ENCODE measurements around the gene DNAJB14.

DNA sequence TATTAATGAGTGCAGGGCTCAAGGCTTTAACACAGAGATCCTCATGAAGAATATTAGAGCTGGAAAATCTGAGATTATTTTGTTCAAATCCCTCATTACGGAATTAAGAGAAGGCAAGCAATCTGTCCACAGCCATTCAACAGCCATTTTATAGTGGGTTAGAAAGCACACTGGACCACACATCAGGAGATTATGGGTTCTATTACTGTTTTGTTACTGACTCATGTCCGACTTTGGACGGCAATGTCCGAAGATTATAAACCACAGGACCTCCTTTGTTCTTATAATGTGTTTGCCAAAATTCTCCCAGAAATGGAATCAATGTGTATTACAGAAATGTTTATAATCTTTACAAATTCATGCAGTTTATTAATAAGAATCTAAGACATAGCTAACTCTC is 60.3 kb downstream of the DNAJB14 start:
- no peak for TF ChIP-seq POLR2A (IDR thresholded peaks at IDR 0.05; ENCODE audit: low read depth, low read length)
- TF ChIP-seq, protein P1, sequence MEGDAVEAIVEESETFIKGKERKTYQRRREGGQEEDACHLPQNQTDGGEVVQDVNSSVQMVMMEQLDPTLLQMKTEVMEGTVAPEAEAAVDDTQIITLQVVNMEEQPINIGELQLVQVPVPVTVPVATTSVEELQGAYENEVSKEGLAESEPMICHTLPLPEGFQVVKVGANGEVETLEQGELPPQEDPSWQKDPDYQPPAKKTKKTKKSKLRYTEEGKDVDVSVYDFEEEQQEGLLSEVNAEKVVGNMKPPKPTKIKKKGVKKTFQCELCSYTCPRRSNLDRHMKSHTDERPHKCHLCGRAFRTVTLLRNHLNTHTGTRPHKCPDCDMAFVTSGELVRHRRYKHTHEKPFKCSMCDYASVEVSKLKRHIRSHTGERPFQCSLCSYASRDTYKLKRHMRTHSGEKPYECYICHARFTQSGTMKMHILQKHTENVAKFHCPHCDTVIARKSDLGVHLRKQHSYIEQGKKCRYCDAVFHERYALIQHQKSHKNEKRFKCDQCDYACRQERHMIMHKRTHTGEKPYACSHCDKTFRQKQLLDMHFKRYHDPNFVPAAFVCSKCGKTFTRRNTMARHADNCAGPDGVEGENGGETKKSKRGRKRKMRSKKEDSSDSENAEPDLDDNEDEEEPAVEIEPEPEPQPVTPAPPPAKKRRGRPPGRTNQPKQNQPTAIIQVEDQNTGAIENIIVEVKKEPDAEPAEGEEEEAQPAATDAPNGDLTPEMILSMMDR (conservative IDR thresholded peaks at IDR 0.05; ENCODE audit: low read depth, low read length), result no peak
- no peak for TF ChIP-seq FOS (IDR thresholded peaks at IDR 0.05; ENCODE audit: low read depth, low read length)
- no peak for TF ChIP-seq NFE2L2 (IDR thresholded peaks at IDR 0.05; ENCODE audit: low read depth, low read length)
- TF ChIP-seq, protein P2, sequence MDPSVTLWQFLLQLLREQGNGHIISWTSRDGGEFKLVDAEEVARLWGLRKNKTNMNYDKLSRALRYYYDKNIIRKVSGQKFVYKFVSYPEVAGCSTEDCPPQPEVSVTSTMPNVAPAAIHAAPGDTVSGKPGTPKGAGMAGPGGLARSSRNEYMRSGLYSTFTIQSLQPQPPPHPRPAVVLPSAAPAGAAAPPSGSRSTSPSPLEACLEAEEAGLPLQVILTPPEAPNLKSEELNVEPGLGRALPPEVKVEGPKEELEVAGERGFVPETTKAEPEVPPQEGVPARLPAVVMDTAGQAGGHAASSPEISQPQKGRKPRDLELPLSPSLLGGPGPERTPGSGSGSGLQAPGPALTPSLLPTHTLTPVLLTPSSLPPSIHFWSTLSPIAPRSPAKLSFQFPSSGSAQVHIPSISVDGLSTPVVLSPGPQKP (IDR thresholded peaks at IDR 0.05; ENCODE audit: borderline replicate concordance, low read depth, low read length), result no peak
- TF ChIP-seq RAD21 (IDR thresholded peaks at IDR 0.05; ENCODE audit: low read length), result no peak
- TF ChIP-seq CEBPB (IDR thresholded peaks at IDR 0.05; ENCODE audit: low read depth, low read length), result no peak
- TF ChIP-seq RFX5 (IDR thresholded peaks at IDR 0.05; ENCODE audit: low read depth, low read length), result no peak
- TF ChIP-seq, protein P3, sequence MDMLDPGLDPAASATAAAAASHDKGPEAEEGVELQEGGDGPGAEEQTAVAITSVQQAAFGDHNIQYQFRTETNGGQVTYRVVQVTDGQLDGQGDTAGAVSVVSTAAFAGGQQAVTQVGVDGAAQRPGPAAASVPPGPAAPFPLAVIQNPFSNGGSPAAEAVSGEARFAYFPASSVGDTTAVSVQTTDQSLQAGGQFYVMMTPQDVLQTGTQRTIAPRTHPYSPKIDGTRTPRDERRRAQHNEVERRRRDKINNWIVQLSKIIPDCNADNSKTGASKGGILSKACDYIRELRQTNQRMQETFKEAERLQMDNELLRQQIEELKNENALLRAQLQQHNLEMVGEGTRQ (IDR thresholded peaks at IDR 0.05; ENCODE audit: low read depth, low read length), result no peak
